Superior temporal gyrus (tissue), 1 donor: ENCODE data around the gene TMBIM4.
A peak's percentile ranks its signal among the peaks of the same experiment; 100 is the strongest.
"Not testable (repeated sequence)": the region's sequence is repeated elsewhere in the genome, so short reads cannot be mapped to it uniquely, and the experiment has no call there.

Experiments
- DNase-seq: peaks from one replicate; pipeline ENCODE4 v3.0.0-alpha.2; 2016; ENCODE audit errors: extremely low spot score

Gene TMBIM4

DNA sequence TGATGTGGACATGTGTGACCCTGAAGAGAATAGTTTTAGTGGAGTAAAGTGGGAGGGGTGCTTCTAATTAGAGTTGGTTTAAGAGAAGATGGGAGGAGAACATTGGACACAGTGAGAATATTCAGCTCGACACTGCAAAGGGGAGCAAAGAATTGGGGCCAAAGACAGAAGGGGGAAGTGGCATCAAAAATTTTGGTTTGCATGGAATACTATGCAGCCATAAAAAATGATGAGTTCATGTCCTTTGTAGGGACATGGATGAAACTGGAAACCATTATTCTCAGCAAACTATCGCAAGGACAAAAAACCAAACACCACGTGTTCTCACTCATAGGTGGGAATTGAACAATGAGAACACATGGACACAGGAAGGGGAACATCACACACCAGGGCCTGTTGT, 15.0 kb upstream of the TMBIM4 start:
- not testable (repeated sequence) for DNase-seq

DNA sequence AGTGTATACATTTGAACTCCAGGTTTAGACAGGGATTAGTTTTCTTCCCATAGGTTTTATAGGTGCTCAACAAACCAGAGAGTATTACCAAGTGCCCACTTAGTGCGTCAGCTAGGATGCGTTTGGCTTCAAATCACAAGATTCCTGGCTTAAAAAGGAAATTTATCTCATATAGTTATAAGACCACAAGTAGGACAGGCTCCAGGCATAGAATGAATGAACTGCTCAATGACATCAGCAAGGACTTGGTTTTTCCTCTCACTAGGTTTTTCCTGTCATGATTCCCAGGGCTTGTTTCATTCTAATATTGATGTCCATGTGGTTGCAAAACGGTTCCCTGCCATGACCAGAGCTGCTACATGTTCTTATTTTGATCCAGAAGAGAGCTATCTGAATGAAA, 13.2 kb upstream of the TMBIM4 start:
- DNase-seq = no peak

DNA sequence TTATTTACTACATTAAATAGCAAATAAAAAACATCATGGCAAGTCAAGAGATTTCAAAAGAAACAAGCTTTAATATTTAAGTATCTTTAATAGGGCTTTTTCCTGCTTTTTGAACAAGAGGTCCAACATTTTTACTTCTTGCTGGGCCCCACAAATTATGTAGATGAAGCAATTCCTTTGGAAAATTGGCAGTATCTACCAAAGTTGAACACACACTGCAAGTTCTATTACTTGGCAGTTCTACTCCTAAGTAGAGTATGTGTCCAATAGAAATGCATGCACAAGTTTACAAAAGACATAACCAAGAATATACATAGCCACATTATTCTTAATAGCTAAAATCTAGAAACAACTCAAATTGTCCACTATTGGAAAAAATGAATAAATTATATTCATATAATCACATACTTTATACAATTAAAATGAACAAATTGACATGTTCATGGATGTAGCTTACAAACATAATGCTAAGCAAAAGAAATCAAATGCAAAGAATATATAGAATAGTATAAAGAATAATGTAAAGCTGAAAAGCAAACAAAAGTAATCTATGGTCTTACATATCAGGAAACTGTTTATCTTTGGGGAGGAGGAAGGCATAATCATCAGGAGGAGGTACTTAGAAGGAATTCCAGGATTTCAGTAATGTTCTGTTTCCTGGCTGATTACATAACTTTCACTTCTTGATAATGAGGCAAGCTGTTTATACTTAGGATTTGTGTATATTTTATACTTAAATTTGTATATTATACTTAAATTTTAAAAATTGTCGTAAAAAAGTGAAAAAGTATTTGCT, 6.5 kb upstream of the TMBIM4 start:
- DNase-seq = no peak

DNA sequence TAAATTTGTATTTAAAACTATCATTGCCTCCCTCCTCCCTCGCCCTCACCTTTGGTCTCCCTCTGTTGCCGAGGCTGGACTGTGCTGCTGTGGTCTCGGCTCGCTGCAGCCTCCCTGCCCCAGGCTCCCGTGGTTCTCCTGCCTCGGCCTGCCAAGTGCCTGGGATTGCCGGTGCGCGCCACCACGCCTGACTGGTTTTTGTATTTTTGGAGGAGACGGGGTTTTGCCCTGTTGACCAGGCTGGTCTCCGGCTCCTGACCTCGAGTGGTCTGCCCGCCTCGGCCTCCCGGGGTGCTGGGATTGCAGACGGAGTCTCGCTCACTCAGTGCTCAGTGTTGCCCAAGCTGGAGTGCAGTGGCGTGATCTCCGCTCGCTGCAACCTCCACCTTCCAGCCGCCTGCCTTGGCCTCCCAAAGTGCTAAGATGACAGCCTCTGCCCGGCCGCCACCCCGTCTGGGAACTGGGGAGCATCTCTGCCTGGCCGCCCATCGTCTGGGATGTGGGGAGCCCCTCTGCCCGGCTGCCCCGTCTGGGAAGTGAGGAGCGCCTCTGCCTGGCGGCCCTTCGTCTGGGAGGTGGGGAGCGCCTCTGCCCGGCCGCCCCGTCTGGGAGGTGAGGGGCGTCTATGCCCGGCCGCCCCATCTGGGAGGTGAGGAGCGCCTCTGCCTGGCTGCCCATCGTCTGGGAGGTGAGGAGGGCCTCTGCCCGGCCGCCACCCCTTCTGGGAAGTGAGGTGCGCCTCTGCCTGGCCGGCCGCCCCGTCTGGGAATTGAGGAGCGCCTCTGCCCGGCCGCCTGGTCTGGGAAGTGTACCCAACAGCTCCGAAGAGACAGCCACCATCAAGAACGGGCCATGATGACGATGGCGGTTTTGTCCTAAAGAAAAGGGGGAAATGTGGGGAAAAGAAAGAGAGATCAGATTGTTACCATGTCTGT, 4.9 kb upstream of the TMBIM4 start:
- DNase-seq = not testable (repeated sequence)

DNA sequence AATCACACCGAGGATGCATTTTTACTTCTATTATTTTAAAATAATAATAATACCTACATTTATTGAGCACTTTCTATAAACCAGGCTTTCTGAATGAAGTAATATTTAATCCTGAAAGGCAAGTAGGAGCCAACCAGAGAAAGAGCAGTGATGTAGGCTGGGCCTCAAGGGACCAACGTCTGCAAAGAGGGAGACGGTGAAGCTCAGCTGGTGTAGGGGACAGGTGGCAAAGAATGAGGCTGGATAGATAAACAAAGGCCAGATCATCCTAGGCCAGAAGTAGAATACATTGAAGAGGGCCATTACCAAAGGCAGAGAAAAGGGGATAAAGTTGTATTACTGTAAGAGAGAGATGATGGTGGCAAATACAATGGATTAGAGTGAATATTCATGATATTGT, 810 bp upstream of the TMBIM4 start:
- no peak for DNase-seq

DNA sequence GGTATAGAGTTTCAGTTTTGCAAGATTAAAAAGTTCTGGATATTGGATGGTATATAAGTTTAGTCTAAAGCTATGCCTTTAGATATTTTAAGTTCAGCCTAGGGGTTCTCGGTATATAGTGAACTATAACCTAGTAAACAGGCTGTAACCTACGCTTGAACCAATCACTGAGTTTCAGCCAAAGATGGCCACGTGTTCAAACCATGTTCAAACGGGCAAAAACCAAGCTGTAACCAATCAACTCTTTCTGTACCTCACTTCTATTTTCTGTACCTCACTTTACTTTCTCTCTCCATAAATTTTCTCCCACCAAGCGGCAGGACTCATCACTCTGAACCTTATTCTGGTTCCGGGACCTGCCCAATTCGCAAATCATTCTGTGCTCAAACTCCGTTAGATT, 1.4 kb downstream of the TMBIM4 start:
- no peak for DNase-seq

DNA sequence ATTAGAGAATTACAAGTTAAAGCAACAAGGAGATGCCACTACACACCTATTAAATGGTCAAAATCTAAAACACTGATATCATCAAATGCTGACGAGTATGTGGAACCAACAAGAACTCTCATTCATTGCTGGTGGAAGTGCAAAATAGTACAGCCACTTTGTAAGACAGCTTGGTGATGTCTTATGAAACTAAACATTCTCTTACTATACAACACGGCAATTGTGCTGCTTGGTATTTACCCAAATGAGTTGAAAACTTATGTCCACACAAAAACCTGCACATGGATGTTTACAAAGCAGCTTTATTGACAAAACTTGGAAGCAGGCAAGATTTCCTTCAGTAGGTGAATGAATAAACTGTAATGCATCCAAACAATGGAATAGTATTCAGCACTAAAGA, 3.2 kb downstream of the TMBIM4 start:
- no peak for DNase-seq

DNA sequence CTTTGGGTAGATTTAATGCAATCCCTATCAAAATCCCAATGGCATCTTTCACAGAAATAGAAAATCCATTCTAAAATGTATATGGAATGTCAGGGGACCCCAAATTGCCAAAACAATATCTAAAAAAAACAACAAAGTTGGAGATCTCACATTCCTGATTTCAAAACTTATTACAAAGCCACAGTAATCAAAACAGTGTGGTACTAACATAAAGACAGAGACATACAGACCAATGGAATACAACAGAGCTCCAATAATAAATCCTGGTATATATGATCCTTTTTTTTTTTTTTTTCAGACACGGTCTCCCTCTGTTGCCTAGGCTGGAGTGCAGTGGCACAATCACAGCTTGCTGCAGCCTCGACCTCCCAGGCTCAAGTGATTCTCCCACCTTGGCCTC, 4.7 kb downstream of the TMBIM4 start:
- DNase-seq = no peak

DNA sequence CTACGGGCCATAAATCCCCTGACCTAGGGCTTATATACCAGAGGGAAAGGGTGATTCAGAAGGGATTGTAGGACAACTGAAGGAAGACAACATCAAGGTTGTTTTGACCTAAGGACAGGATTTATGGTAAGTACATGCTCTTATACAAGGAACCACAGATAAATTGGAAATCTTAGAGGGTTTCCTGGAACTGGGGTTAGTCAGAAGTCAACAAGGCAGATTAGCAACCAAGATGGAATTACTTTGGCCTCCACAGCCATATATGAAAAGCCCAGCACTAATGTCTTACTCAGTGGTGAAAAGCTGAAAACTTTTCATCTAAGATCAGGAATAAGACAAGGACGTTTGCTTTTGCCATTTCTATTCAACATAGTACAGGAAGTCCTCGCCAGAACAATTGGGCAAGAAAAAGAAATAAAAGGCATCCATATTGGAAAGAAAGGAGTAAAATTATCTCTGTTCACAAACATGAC, 5.4 kb downstream of the TMBIM4 start:
- no peak for DNase-seq

DNA sequence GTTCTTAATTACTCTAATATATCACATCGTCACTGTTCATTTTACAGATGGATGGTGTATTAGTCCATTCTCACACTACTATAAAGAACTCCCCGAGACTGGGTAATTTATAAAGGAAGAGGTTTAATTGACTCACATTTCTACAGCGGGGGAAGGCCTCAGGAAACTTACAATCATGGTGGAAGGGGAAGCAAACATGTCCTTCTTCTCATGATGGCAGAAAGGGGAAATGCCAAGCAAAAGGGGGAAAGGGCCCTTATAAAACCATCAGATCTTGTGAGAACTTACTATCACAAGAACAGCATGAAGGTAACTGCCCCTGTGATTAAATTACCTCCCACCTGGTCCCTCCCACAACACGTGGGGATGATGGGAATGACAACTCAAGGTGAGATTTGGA, 6.5 kb downstream of the TMBIM4 start:
- no peak for DNase-seq

DNA sequence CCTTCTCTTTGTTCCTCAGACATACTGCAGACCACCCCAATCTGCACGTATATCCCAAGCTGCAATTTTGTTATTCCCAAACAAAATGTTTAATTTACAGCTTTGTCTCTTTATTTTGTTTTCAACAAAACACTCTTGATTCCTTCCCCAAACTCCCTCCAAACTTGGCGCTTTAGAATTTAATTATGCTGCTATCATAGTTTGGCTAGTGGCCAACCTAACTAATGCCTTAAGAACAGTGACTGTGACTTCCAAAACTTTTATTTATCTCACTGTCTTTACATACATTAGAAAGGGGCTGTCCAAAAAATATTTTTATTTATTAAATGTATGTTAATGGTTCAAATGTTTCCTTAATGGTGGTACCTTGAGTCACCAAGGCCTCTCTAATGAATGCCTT, 7.1 kb downstream of the TMBIM4 start:
- DNase-seq = no peak

DNA sequence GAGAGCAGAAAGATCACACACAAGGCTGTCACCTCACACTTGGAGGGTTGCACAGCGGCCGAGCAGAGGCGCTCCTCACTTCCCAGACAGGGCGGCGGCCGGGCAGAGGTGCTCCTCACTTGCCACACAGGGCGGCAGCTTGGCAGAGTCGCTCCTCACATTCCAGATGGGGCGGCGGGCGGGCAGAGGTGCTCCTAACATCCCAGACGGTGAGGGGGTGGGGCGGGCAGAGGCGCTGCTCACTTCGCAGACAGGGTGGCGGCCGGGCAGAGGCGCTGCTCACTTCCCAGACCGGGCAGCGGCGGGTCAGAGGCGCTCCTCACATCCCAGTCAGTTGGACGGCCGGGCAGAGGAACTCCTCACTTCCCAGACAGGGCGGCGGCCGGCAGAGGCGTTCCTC, 9.1 kb downstream of the TMBIM4 start:
- no peak for DNase-seq

DNA sequence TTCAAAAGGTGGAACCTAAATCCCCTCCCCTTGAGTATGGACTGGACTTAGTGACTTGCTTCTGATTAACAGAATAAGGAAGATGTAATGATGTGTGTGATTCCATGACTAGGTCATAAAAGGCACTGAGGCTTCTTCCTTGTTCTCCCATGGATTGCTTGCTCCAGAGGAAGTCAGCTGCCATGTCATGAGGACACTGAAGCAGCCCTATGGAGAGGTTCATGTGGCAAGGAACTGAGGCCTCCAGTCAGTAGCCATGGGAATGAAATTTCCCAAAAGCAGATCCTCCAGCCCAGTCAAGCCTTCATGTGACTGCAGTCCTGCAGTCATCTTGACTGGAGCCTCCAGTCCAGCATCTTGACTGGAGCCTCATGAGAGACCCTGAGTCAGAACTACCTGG, 10.7 kb downstream of the TMBIM4 start:
- DNase-seq = no peak

DNA sequence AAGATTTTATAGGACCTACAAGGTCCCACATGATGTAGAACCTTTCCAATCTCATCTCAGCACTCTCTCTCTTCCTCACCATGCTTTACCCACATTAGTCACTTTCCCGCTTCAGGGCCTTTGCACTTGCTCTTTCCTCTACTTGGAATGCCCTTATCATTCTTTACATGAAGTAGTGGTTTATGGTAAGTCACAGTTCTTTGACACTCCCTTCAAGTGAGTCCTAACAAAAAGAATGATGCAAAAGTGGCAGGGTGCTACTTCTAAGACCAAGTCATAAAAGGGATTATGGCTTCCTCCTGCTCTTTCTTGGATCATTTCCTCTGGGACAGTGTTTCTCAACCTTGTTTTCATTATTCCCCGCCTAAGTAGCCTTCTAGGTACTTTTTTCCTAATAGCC, 13.1 kb downstream of the TMBIM4 start:
- no peak for DNase-seq

DNA sequence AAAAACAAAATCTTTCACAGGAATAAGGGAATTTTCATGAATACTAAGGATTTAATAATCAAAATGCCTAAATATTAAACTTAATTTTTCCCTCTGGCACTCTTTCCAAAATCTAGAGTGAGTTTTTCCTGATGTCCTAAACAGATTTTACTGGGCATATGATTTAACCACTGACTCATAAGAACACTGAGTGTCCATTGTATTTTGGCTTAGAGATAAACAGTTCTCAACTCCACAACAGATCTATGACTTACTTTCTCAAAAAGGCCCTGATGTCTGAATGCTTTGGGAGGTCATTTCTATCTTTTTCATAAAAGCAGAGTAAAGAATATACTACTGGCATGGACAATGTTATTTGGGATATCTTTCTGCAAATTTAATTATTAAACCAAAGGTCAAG, 15.0 kb downstream of the TMBIM4 start:
- no peak for DNase-seq

DNA sequence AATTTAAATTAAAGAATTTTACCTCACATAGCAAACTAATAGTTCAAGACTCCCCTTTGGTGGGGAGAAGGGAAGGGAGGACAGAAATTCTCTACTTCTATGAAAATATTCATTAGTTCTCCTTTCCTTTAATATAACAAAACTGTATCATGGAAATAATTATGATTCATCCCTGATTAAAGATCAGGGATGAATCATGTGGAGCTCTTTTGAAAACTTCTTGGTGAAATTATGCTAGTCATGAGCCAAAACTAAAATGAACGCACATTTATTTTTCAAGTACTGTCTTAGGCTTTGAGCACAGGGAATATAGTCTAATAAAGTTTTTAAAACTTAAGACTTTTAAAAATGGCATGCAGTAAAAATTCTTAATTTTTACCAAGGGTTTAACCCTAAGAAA, 17.1 kb downstream of the TMBIM4 start:
- DNase-seq = no peak

DNA sequence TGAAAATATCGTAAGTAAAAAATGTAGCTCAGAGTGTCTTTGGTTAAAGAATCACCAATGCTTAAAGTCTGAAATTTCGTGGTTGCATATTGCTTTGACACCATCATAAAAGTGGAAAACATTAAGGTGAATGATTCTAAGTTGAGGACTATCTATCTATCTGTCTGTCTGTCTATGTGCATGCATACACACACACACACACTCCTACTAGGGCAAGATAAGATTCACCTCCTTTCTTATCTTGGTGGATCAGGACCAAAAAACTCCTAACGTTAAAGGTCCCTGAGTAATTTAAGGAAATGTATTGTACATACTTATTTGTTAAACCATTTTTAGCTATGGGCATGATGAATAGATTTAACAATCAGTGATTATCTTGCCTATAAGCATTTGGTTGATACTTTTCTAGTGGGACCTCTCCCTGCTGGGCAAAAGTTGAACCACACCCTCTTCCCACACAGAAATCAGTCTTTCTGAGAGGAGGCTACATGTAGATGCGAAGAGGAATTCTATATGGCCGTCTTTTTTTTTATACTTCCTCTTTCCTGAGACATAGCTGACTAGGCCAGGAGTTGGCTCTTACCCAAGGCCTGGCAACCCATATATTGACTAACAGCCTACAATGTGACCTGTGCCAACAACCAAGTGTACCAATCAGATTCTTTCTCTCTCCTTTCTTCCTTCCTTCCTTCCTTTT, 19.9 kb downstream of the TMBIM4 start:
- DNase-seq = no peak

DNA sequence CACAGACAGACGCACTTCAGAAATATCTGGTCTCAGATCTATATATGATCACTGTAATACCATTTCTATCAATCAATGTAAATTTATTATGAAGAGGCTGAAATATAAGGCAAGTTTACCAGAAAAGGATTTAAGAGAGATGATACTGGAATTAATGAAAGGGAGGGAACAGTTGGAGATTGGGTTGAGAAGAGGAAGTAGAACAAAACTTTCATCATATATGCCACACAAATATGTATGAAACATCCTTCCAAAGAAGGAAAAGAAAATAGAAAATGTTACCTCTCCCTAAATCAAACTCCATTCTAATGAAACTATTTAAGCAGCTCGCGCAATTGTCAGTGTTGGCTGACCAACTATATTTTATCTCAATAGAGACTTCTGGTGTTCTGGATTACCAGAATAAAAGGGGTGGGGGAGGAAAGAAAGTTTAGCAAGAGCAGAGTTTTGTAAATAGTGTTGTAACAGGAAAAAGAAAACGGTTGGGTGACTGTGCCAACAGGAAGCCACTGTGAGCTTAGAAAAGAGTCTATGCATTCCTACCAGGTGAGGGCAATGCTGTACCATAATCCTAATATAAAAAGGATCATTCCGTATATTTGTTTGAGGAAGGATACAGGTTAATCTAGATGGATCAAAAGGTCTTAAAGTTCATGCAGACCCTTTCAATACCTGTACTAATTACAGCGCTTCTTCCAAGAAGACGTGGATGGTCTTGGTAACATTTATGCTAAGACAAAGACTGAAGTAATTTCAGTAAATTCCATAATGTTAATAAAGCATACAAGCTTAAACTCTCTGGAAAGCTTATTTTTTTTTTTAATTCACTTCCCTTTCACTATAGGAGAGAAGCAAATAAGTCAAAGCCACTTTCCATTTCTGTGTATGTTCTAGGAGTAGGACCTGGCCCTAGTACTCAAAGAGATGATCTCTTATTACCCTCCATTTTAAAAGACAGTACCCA, 24.7 kb downstream of the TMBIM4 start:
- peak; percentile 35 for DNase-seq

DNA sequence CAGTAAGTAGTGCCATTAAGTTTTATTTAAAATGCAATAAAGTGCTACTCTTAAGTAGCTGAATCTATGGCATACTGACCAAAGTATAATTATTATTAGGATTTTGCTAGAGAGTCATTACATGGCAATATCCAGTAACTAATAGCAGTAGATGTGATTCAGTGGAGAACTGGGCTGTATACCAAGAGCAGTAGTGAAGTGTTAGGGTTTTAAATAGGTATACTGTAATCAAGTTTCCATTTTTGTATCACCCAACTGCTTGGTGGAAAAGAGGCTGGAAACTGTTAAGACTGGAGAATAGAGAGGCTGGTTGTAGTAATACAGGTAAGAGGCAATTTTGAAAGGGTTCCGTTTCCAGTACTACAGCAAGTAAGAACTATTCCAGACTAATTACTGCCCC, 25.9 kb downstream of the TMBIM4 start:
- no peak for DNase-seq

DNA sequence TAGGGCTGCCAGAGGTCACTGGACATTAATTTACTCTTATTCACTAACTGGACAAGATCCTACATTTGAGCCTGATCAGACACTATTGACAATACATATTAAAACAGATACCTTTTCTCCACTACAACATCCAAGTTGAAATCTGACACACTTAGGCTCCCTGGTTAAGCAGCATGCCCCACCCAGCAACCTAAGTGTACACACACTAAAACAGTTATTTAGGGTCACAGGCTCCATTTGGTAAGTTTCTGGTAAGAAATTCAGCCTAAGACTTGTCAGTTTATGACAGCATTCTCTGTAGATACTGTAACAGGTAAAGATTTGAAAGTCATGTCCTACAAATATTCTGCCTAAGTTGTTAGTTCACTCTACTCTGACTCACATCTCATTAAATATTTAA, 27.0 kb downstream of the TMBIM4 start:
- DNase-seq = no peak

DNA sequence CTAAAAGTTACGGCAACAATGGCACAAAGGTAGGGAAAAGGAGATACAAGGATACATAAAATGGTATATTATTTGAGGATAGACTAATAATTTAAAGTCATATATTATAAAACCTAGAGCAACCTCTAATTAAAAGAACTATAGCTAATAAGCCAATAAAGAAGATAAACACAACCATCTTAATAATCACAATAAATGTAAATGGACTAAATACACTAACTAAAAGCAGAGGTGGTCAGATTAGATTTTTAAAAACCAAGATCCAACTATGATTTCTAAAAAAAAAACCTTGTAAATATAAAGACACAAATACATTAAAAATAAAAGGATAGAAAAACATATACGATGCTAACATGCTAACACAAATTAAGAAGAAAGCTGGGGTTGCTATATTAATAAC, 28.5 kb downstream of the TMBIM4 start:
- no peak for DNase-seq
